Activated naive CD4-positive, alpha-beta T cell (primary cell): ENCODE measurements around the gene MPP1.

Experiments
- DNase-seq, 4 experiments: peaks; one replicate each; lab custom pipeline; 2025; lab: John Stamatoyannopoulos, UW

Gene MPP1

GRCh38 chrX:154812341-154813101 lies 7.2 kb upstream of the MPP1 start:
- no peak for DNase-seq

GRCh38 chrX:154809939-154810665 lies 4.8 kb upstream of the MPP1 start:
- DNase-seq, result no peak

- no peak for DNase-seq
These were observed 1.7 kb upstream of the MPP1 start for GRCh38 chrX:154806837-154807501.

GRCh38 chrX:154805696-154806091 lies 409 bp upstream of the MPP1 start:
- DNase-seq, result no peak

- no peak for DNase-seq
These were observed 876 bp downstream of the MPP1 start for GRCh38 chrX:154804261-154804956.

GRCh38 chrX:154802947-154803346 lies 2.3 kb downstream of the MPP1 start:
- no peak for DNase-seq

GRCh38 chrX:154800478-154801210 lies 4.6 kb downstream of the MPP1 start:
- DNase-seq, result no peak

- no peak for DNase-seq
These were observed 5.5 kb downstream of the MPP1 start for GRCh38 chrX:154799556-154800348.

GRCh38 chrX:154797006-154797405 lies 8.3 kb downstream of the MPP1 start:
- DNase-seq, result no peak

GRCh38 chrX:154795016-154795415 lies 10.3 kb downstream of the MPP1 start:
- no peak for DNase-seq

- no peak for DNase-seq
These were observed 12.0 kb downstream of the MPP1 start for GRCh38 chrX:154793084-154793795.

- DNase-seq, result no peak
These were observed 13.3 kb downstream of the MPP1 start for GRCh38 chrX:154791939-154792338.

- DNase-seq, result no peak
These were observed 13.8 kb downstream of the MPP1 start for GRCh38 chrX:154791467-154791866.

- no peak for DNase-seq
These were observed 19.6 kb downstream of the MPP1 start for GRCh38 chrX:154785716-154786115.

- DNase-seq, result no peak
These were observed 20.9 kb downstream of the MPP1 start for GRCh38 chrX:154784149-154784995.

- no peak for DNase-seq
These were observed 24.3 kb downstream of the MPP1 start for GRCh38 chrX:154780968-154781367.

GRCh38 chrX:154779261-154779660 lies 26.0 kb downstream of the MPP1 start:
- DNase-seq, result no peak

- no peak for DNase-seq
These were observed 28.5 kb downstream of the MPP1 start for GRCh38 chrX:154776753-154777152.
